Fibroblast of lung (primary cell): ENCODE measurements around the gene VAPB. TPM values are rescaled to one million over a fixed set of nuclear protein-coding genes. Genes with fewer than 3 reads are reported as not detected.
A peak's percentile ranks its signal among the peaks of the same experiment; 100 is the strongest.
"Not testable (repeated sequence)": the region's sequence is repeated elsewhere in the genome, so short reads cannot be mapped to it uniquely, and the experiment has no call there.

Experiments used
- DNase-seq, 2 donors: peaks; one replicate each; pipeline versions ENCODE4 v3.0.0 to v3.0.0-alpha.2; 2010; ENCODE audit warnings: low read depth in 2 of 2
- H2AFZ ChIP-seq: 2 replicates; pipeline ENCODE4 v1.5.1; 2012; ENCODE audit warnings: low read length, control low read depth, inconsistent platforms
- H3K27ac ChIP-seq: 2 replicates; pipeline ENCODE4 v1.5.1; 2011; ENCODE audit warnings: low read length, control low read depth; ENCODE audit not compliant: insufficient read depth
- H3K27me3 ChIP-seq: 2 replicates; pipeline ENCODE4 v1.5.1; 2011; ENCODE audit warnings: mild to moderate bottlenecking, low read length; ENCODE audit not compliant: control insufficient read depth, insufficient read depth
- H3K36me3 ChIP-seq: 2 replicates; pipeline ENCODE4 v1.5.1; 2011; ENCODE audit warnings: low read length; ENCODE audit not compliant: control insufficient read depth, insufficient read depth
- H3K4me1 ChIP-seq: 2 replicates; pipeline ENCODE4 v1.5.1; 2011; ENCODE audit warnings: low read length; ENCODE audit not compliant: control insufficient read depth, insufficient read depth; ENCODE audit errors: extremely low read depth
- H3K4me2 ChIP-seq: 2 replicates; pipeline ENCODE4 v1.5.1; 2011; ENCODE audit warnings: low read length, control low read depth; ENCODE audit not compliant: insufficient read depth; ENCODE audit errors: extremely low read depth
- H3K4me3 ChIP-seq, 4 experiments: fragments of 200-600 bp in 1 of 4; sonication (generic) in 1 of 4; replicated peaks in 1 of 4; 2 replicates each; pipeline ENCODE4 v1.5.1; 2011 to 2016; ENCODE audit warnings: low read length in 4 of 4, low read depth in 3 of 4, mild to moderate bottlenecking in 3 of 4, control low read depth in 2 of 4, inconsistent platforms in 1 of 4, mixed read lengths in 1 of 4; ENCODE audit not compliant: insufficient read depth in 1 of 4; ENCODE audit errors: control extremely low read depth in 1 of 4
- H3K79me2 ChIP-seq: 2 replicates; pipeline ENCODE4 v1.5.1; 2012; ENCODE audit warnings: mild to moderate bottlenecking, low read length, inconsistent platforms; ENCODE audit not compliant: control insufficient read depth, insufficient read depth
- H3K9ac ChIP-seq: 2 replicates; pipeline ENCODE4 v1.5.1; 2011; ENCODE audit warnings: mild to moderate bottlenecking, low read length, control low read depth; ENCODE audit not compliant: insufficient read depth
- H3K9me3 ChIP-seq: 2 replicates; pipeline ENCODE4 v1.5.1; 2012; ENCODE audit warnings: low read depth, low read length; ENCODE audit not compliant: control insufficient read depth, insufficient read depth
- H4K20me1 ChIP-seq: 2 replicates; pipeline ENCODE4 v1.5.1; 2011; ENCODE audit warnings: low read length; ENCODE audit not compliant: control insufficient read depth, insufficient read depth; ENCODE audit errors: extremely low read depth
- EZH2 ChIP-seq: IDR thresholded peaks from 2 replicates; pipeline ENCODE4 v1.5.1; 2012; ENCODE audit warnings: low read length, control low read depth, mild to moderate bottlenecking; ENCODE audit errors: missing control alignments
- polyA plus RNA-seq, 2 donors: library from polyadenylated mRNA; depleted of rRNA in 1 of 2; stranded (reverse) in 1 of 2; unstranded in 1 of 2; fragments of >200 nt; gene quantifications; 2 replicates each; pipeline ENCODE4 v1.2.1, GENCODE V29; 2011 to 2012; ENCODE audit warnings: missing spikeins in 1 of 2
- total RNA-seq: library from RNA; depleted of rRNA; stranded (reverse); fragments of >200 nt; gene quantifications from 2 replicates; pipeline ENCODE4 v1.2.1, GENCODE V29; 2014
- TF ChIP-seq, protein P1 (sequence below), 2 donors: IDR thresholded peaks in 1 of 2; conservative IDR thresholded peaks in 1 of 2; 1 replicate in 1 of 2; 2 replicates in 1 of 2; pipeline ENCODE4 v1.5.1; 2011 to 2012; ENCODE audit warnings: low read length in 2 of 2, control low read depth in 1 of 2, inconsistent platforms in 1 of 2, low read depth in 1 of 2, mild to moderate bottlenecking in 1 of 2

VAPB gene
- total and polyA plus RNA-seq, 2 donors (not counting 1 experiment from before 2014, with no cell fraction given): 13.0 to 43.7 TPM

DNA sequence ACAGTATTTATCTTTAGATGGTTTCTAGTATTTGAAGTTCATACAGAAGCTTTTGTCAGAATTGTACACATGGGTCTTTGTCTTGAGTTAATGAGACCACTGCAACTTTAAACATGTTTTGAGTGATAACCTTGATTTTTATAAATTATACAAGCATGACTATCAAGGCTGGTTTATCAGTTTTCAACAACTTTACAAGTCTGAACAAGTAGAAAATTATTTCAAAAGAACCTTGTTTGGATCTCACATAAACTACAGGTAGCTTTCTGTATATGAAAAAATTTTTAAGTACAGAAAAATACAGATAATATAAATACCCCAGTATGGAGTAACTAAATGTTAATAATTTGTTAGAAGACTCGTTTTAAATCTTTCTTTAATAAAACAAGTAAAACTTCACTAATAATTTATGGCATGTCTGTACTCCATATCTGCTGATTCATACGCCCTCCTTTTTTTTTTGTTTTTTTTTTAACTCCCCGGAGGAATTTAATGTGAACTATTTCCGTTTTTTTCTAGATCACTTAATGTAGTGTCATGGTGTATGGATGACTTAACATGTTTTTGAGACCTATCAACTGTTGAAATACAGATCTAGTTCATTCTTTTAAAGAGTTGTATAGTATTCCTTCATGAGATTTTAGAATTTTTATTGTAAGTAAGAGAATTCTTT is 18.3 kb downstream of the VAPB start:
- Histone ChIP-seq H3K4me3 (no peak overlapping the region), H3K4me1 (peaks cover 2% of the 10 kb centered on the region), H3K79me2 (peaks cover 93% of the 10 kb centered on the region), H3K27me3 (no peaks in the 10 kb centered on the region), H3K9ac (no peak overlapping the region), H3K36me3 (no peaks in the 10 kb centered on the region), H2AFZ (no peak overlapping the region), H3K4me2 (no peak overlapping the region), H3K27ac (no peak overlapping the region), H3K9me3 (no peaks in the 10 kb centered on the region), H4K20me1 (peaks cover 3% of the 10 kb centered on the region)
- DNase-seq: peak; percentile 33 to 39
- TF ChIP-seq, protein P1, sequence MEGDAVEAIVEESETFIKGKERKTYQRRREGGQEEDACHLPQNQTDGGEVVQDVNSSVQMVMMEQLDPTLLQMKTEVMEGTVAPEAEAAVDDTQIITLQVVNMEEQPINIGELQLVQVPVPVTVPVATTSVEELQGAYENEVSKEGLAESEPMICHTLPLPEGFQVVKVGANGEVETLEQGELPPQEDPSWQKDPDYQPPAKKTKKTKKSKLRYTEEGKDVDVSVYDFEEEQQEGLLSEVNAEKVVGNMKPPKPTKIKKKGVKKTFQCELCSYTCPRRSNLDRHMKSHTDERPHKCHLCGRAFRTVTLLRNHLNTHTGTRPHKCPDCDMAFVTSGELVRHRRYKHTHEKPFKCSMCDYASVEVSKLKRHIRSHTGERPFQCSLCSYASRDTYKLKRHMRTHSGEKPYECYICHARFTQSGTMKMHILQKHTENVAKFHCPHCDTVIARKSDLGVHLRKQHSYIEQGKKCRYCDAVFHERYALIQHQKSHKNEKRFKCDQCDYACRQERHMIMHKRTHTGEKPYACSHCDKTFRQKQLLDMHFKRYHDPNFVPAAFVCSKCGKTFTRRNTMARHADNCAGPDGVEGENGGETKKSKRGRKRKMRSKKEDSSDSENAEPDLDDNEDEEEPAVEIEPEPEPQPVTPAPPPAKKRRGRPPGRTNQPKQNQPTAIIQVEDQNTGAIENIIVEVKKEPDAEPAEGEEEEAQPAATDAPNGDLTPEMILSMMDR (conservative IDR thresholded peaks at IDR 0.05 in 1 of 2, IDR thresholded peaks at IDR 0.05 in 1 of 2; ENCODE audit: low read depth in 1 of 2, low read length in 2 of 2): no peak
- TF ChIP-seq EZH2: no peak

DNA sequence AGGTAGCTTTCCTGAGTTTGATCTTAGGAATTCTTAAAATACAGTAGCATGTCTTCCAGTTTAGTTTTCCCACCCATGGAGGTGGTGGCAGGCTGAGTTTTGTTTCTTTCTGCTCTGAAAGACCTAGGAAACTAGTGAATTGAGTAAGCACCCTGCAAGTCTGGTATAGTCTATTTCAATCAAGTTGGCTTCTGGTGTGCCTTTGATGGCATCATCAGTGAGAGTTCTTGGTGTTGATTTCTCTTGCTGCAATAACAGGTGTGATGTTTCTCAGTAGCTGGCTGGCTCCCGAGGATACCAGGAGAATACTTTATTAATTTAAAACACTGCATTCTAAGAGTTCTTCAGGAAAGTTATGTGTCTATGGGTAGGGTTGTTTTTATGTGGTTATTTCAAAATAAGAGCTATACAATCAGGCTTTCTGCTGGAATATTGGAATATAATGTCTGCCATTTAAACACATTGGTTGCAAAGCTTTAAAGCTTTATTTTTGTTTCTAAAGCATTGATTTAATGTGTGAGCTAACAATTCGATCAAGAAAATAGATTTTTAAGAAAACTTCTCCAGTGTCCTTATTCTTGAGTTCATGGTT is 19.0 kb downstream of the VAPB start:
- Histone ChIP-seq H3K79me2 (peaks cover 91% of the 10 kb centered on the region), H3K9ac (no peak overlapping the region), H4K20me1 (peaks cover 3% of the 10 kb centered on the region), H3K27ac (no peak overlapping the region), H2AFZ (no peak overlapping the region), H3K4me1 (peaks cover 2% of the 10 kb centered on the region), H3K4me2 (no peak overlapping the region), H3K9me3 (no peaks in the 10 kb centered on the region), H3K36me3 (no peaks in the 10 kb centered on the region), H3K27me3 (no peaks in the 10 kb centered on the region), H3K4me3 (no peak overlapping the region)
- no peak for DNase-seq
- TF ChIP-seq, protein P1 (conservative IDR thresholded peaks at IDR 0.05 in 1 of 2, IDR thresholded peaks at IDR 0.05 in 1 of 2; ENCODE audit: low read depth in 1 of 2, low read length in 2 of 2): no peak
- no peak for TF ChIP-seq EZH2

DNA sequence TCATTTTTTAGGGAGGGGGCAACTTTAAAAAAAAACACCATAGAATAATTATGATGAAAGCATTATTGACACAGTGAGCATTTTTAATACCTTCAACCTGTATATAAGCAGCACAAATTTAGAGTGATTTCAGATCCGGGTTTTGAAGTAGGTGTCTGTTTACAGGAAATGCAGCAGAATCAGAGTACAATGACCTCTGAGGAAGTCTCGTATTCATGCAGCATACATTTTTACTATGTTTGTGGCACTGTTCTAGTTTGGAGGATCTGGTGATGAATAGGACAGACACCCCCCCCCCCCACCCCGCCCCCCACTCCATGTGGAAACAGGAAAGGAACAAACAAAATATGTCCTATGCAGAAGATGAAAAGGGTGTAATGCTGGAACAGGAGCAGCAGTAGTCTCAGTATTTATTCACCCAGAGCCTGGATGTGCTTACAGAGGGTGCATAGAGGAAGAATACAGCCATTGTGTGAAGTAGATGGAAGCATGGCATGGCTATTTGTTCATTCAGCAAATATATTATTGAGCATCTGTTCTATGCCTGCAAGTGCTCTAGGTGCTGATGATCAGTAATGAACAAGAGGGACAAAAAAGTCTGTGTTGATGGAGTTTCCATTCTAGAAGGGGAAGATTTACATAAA is 19.7 kb downstream of the VAPB start:
- Histone ChIP-seq H3K79me2 (peaks cover 85% of the 10 kb centered on the region), H3K9ac (no peak overlapping the region), H3K4me2 (no peak overlapping the region), H3K27me3 (no peaks in the 10 kb centered on the region), H3K9me3 (no peaks in the 10 kb centered on the region), H3K4me1 (peaks cover 2% of the 10 kb centered on the region), H3K4me3 (no peak overlapping the region), H3K27ac (no peak overlapping the region), H3K36me3 (no peaks in the 10 kb centered on the region), H2AFZ (no peak overlapping the region), H4K20me1 (peaks cover 3% of the 10 kb centered on the region)
- TF ChIP-seq, protein P1 (conservative IDR thresholded peaks at IDR 0.05 in 1 of 2, IDR thresholded peaks at IDR 0.05 in 1 of 2; ENCODE audit: low read depth in 1 of 2, low read length in 2 of 2): no peak
- no peak for TF ChIP-seq EZH2
- no peak for DNase-seq

DNA sequence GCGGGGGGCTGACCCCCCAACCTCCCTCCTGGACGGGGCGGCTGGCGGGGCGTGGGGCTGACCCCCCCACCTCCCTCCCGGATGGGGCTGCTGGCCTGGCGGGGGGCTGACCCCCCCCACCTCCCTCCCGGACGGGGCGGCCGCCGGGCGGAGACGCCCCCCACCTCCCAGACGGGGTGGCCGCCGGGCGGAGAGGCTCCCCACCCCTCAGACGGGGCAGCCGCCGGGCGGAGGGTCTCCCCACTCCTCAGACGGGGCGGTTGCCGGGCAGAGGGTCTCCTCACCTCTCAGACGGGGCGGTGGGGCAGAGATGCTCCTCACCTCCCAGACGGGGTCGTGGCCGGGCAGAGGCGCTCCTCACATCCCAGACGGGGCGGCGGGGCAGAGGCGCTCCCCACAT is 25.2 kb downstream of the VAPB start:
- DNase-seq, H3K4me1 ChIP-seq, H3K9me3 ChIP-seq: not testable (repeated sequence)

More for the DNA sequence above, 25.2 kb downstream of the VAPB start:
- not testable (repeated sequence) for H2AFZ ChIP-seq, H3K27me3 ChIP-seq, H3K36me3 ChIP-seq, H4K20me1 ChIP-seq, H3K9ac ChIP-seq, H3K4me2 ChIP-seq, H3K4me3 ChIP-seq, H3K27ac ChIP-seq
- peaks cover 64% of the 10 kb centered on the region for H3K79me2 ChIP-seq
